NB4 (cell line): ENCODE results near the gene RAC3.

ENCODE experiments used
- DNase-seq: peaks from one replicate; pipeline ENCODE4 v3.0.0; 2010; ENCODE audit warnings: low read depth
- H3K4me3 ChIP-seq: one replicate; pipeline ENCODE4 v1.5.1; 2011; ENCODE audit warnings: mild to moderate bottlenecking, low read depth, low read length, moderate library complexity
- MYC ChIP-seq: IDR thresholded peaks from 2 replicates; pipeline ENCODE4 v1.6.1; 2011; ENCODE audit warnings: low read depth, low read length
- POLR2A ChIP-seq: IDR thresholded peaks from 2 replicates; pipeline ENCODE4 v1.6.1; 2011; ENCODE audit warnings: mild to moderate bottlenecking; ENCODE audit not compliant: insufficient read length; ENCODE audit errors: extremely low read depth
- TF ChIP-seq, protein P1 (sequence below): IDR thresholded peaks from one replicate; pipeline ENCODE4 v1.5.1; 2012; ENCODE audit warnings: low read depth, low read length
- TF ChIP-seq, protein P2 (sequence below): IDR thresholded peaks from 2 replicates; pipeline ENCODE4 v1.6.1; 2011; ENCODE audit warnings: low read depth, low read length

The RAC3 gene

GRCh38 chr17:82029990-82030469, 1.4 kb upstream of the RAC3 start:
- DNase-seq, result no peak
- TF ChIP-seq, protein P1, sequence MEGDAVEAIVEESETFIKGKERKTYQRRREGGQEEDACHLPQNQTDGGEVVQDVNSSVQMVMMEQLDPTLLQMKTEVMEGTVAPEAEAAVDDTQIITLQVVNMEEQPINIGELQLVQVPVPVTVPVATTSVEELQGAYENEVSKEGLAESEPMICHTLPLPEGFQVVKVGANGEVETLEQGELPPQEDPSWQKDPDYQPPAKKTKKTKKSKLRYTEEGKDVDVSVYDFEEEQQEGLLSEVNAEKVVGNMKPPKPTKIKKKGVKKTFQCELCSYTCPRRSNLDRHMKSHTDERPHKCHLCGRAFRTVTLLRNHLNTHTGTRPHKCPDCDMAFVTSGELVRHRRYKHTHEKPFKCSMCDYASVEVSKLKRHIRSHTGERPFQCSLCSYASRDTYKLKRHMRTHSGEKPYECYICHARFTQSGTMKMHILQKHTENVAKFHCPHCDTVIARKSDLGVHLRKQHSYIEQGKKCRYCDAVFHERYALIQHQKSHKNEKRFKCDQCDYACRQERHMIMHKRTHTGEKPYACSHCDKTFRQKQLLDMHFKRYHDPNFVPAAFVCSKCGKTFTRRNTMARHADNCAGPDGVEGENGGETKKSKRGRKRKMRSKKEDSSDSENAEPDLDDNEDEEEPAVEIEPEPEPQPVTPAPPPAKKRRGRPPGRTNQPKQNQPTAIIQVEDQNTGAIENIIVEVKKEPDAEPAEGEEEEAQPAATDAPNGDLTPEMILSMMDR, result no peak
- TF ChIP-seq, protein P2, sequence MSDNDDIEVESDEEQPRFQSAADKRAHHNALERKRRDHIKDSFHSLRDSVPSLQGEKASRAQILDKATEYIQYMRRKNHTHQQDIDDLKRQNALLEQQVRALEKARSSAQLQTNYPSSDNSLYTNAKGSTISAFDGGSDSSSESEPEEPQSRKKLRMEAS, result no peak
- TF ChIP-seq POLR2A, result no peak
- no peak for TF ChIP-seq MYC
- no peak overlapping the region for H3K4me3 ChIP-seq

- TF ChIP-seq POLR2A (peak; percentile 35), MYC (peak; percentile 30)
- TF ChIP-seq, protein P1, result peak; percentile 32
- TF ChIP-seq, protein P2, result peak; percentile 55; the same call in 1 of the 2 replicates
- DNase-seq, result peak; percentile 90
- H3K4me3 ChIP-seq, result peak overlapping the region; percentile 42
These were observed 792 bp upstream of the RAC3 start for GRCh38 chr17:82030470-82031302.

- TF ChIP-seq, protein P1, result no peak
- TF ChIP-seq MYC, result peak; percentile 54; the same call in 1 of the 2 replicates
- TF ChIP-seq, protein P2, result peak; percentile 84
- DNase-seq, result peak; percentile 68
These were observed 578 bp downstream of the RAC3 start for GRCh38 chr17:82031885-82032627.

GRCh38 chr17:82033359-82034085, 2.0 kb downstream of the RAC3 start:
- no peak overlapping the region for H3K4me3 ChIP-seq
- DNase-seq, result no peak
- no peak for TF ChIP-seq POLR2A
- TF ChIP-seq, protein P1, result no peak
- TF ChIP-seq MYC, result no peak
- TF ChIP-seq, protein P2, result no peak

More at GRCh38 chr17:82031885-82032627, 578 bp downstream of the RAC3 start:
- peak overlapping the region; percentile 49 for H3K4me3 ChIP-seq

GRCh38 chr17:82034371-82035011, 3.0 kb downstream of the RAC3 start:
- no peak overlapping the region for H3K4me3 ChIP-seq
- no peak for TF ChIP-seq POLR2A
- TF ChIP-seq, protein P1, result no peak
- TF ChIP-seq, protein P2, result no peak
- no peak for TF ChIP-seq MYC
- no peak for DNase-seq
